GM12891 (cell line): ENCODE measurements around the gene MRTFB.

ENCODE experiments used
- POLR2A ChIP-seq: IDR thresholded peaks from 2 replicates; pipeline ENCODE4 v1.6.1; 2011; ENCODE audit warnings: low read depth, low read length, control low read depth
- POLR2AphosphoS5 ChIP-seq: IDR thresholded peaks from 2 replicates; pipeline ENCODE4 v1.6.1; 2011; ENCODE audit warnings: low read depth, low read length, control low read depth

DNA sequence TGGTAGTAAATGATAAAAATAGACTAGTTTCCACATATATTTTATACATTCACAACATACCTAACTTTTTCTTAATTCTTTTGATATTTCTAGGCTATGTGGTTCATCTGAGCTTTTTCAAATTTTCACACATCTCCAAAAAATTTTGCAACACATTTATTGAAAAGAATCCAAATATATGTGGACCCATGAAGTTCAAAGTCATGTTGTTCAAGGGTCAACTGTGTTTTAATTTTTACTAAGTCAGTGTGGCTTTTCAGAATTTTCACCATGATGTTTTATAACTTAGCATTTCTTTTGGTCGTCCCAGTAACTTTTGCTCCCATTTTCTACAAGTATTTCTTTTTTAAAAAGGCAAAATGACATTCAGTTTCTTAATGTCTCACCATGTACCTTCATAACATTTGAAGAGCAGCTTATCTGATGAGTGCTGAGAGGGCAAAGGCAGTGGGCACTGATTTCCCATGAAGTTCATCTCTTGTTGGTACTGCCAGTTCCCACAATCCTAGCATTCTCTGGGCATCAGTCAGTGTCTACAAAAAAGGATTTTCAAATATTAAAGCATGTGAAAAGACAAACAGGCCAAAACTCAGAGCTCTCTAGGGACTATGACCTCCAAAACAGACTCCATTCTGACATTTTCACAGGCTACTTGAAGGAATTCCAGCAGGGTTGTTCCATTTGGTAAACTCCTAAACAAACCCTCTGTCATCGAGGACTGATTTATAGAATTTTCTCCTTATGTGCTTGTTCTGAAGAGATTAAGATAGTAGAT is 80.3 kb downstream of the MRTFB start:
- TF ChIP-seq POLR2A (no peak), POLR2AphosphoS5 (no peak)
